Lower leg skin (tissue), 3 donors: ENCODE measurements around the gene PDSS2.

Experiments used
- POLR2A ChIP-seq, 2 donors: fragments of 450-650 bp; IDR thresholded peaks; one replicate each; pipeline ENCODE4 v1.6.1; 2016 to 2017; ENCODE audit warnings: antibody characterized with exemption in 2 of 2, mild to moderate bottlenecking in 1 of 2, moderate library complexity in 1 of 2
- TF ChIP-seq, protein P1 (sequence below), 3 donors: fragments of 450-650 bp; IDR thresholded peaks; one replicate each; pipeline ENCODE4 v1.5.1; 2016; ENCODE audit warnings: antibody characterized with exemption in 3 of 3, mild to moderate bottlenecking in 3 of 3, moderate library complexity in 2 of 3

GRCh38 chr6:107466062-107466461, 6.7 kb upstream of the PDSS2 start:
- TF ChIP-seq, protein P1, sequence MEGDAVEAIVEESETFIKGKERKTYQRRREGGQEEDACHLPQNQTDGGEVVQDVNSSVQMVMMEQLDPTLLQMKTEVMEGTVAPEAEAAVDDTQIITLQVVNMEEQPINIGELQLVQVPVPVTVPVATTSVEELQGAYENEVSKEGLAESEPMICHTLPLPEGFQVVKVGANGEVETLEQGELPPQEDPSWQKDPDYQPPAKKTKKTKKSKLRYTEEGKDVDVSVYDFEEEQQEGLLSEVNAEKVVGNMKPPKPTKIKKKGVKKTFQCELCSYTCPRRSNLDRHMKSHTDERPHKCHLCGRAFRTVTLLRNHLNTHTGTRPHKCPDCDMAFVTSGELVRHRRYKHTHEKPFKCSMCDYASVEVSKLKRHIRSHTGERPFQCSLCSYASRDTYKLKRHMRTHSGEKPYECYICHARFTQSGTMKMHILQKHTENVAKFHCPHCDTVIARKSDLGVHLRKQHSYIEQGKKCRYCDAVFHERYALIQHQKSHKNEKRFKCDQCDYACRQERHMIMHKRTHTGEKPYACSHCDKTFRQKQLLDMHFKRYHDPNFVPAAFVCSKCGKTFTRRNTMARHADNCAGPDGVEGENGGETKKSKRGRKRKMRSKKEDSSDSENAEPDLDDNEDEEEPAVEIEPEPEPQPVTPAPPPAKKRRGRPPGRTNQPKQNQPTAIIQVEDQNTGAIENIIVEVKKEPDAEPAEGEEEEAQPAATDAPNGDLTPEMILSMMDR (IDR thresholded peaks at IDR 0.05): no peak
- no peak for TF ChIP-seq POLR2A (IDR thresholded peaks at IDR 0.05)
